Mesendoderm (in vitro differentiated cells): ENCODE measurements around the gene IGF2.

ENCODE experiments used
- DNase-seq: peaks from one replicate; pipeline ENCODE4 v3.0.0; 2013
- H2AK5ac ChIP-seq: 2 replicates; pipeline ENCODE4 v1.6.1; 2013; ENCODE audit warnings: low read length, inconsistent platforms
- H2BK120ac ChIP-seq: 2 replicates; pipeline ENCODE4 v1.6.1; 2013; ENCODE audit warnings: low read depth, mild to moderate bottlenecking, low read length, moderate library complexity, mixed read lengths
- H2BK15ac ChIP-seq: replicated peaks from 2 replicates; pipeline ENCODE4 v1.6.1; 2013; ENCODE audit warnings: low read depth, mild to moderate bottlenecking, moderate library complexity
- H2BK5ac ChIP-seq: 2 replicates; pipeline ENCODE4 v1.6.1; 2013; ENCODE audit warnings: low read length, inconsistent platforms
- H3K18ac ChIP-seq: 2 replicates; pipeline ENCODE4 v1.6.1; 2013; ENCODE audit warnings: mild to moderate bottlenecking, low read length, mixed read lengths
- H3K23ac ChIP-seq: one replicate; pipeline ENCODE4 v1.6.1; 2013; ENCODE audit warnings: low read length
- H3K27ac ChIP-seq: 2 replicates; pipeline ENCODE4 v1.5.1; 2013; ENCODE audit warnings: low read depth, mild to moderate bottlenecking, inconsistent platforms, low read length, moderate library complexity
- H3K27me3 ChIP-seq: 2 replicates; pipeline ENCODE4 v1.6.1; 2013; ENCODE audit warnings: low read length, control low read depth, mild to moderate bottlenecking, inconsistent platforms; ENCODE audit not compliant: insufficient read depth, poor library complexity
- H3K36me3 ChIP-seq: 2 replicates; pipeline ENCODE4 v1.6.1; 2013; ENCODE audit warnings: low read length, inconsistent platforms; ENCODE audit not compliant: control insufficient read depth, insufficient read depth
- H3K4ac ChIP-seq: one replicate; pipeline ENCODE4 v1.6.1; 2013; ENCODE audit warnings: low read depth, mild to moderate bottlenecking, low read length, moderate library complexity
- H3K4me1 ChIP-seq: 2 replicates; pipeline ENCODE4 v1.6.1; 2013; ENCODE audit warnings: low read depth, low read length, inconsistent platforms; ENCODE audit not compliant: control insufficient read depth
- H3K4me2 ChIP-seq: 2 replicates; pipeline ENCODE4 v1.6.1; 2013; ENCODE audit warnings: low read length
- H3K4me3 ChIP-seq: 2 replicates; pipeline ENCODE4 v1.5.1; 2013; ENCODE audit warnings: mild to moderate bottlenecking, low read length
- H3K56ac ChIP-seq: one replicate; pipeline ENCODE4 v1.6.1; 2013; ENCODE audit warnings: low read length
- H3K79me1 ChIP-seq: 2 replicates; pipeline ENCODE4 v1.6.1; 2013; ENCODE audit warnings: low read length, inconsistent platforms
- H3K79me2 ChIP-seq: 2 replicates; pipeline ENCODE4 v1.6.1; 2013; ENCODE audit warnings: mild to moderate bottlenecking, low read length; ENCODE audit not compliant: control insufficient read depth, insufficient read depth
- H3K9ac ChIP-seq: 2 replicates; pipeline ENCODE4 v1.6.1; 2013; ENCODE audit warnings: low read length, inconsistent platforms
- H4K5ac ChIP-seq: one replicate; pipeline ENCODE4 v1.6.1; 2013; ENCODE audit warnings: low read length
- H4K8ac ChIP-seq: one replicate; pipeline ENCODE4 v1.6.1; 2013; ENCODE audit warnings: low read depth, mild to moderate bottlenecking, control low read depth, low read length, moderate library complexity
- WGBS: extraction: QIAGEN DNeasy Blood & Tissue Kit; methylation state at CpG from one replicate; pipeline ENCODE4 v1.1.7; 2013; ENCODE audit warnings: low lambda C conversion rate, missing lambda C conversion rate; ENCODE audit not compliant: insufficient coverage; ENCODE audit errors: extremely low coverage; 5-methylcytosine and 5-hydroxymethylcytosine counted together

Gene IGF2

GRCh38 chr11:2121227-2122130, 17.7 kb downstream of the IGF2 start:
- Histone ChIP-seq H3K18ac (no peak overlapping the region), H3K4me1 (no peaks in the 10 kb centered on the region), H2AK5ac (no peak overlapping the region), H3K4ac (no peak overlapping the region), H3K79me1 (no peaks in the 10 kb centered on the region), H3K36me3 (no peaks in the 10 kb centered on the region), H3K9ac (no peak overlapping the region), H2BK5ac (no peak overlapping the region), H4K5ac (no peak overlapping the region), H3K27ac (no peak overlapping the region), H3K27me3 (no peaks in the 10 kb centered on the region), H4K8ac (no peak overlapping the region), H2BK15ac (no peak overlapping the region), H3K4me3 (no peak overlapping the region), H3K79me2 (no peaks in the 10 kb centered on the region), H3K23ac (no peak overlapping the region), H3K56ac (no peak overlapping the region), H3K4me2 (no peak overlapping the region), H2BK120ac (no peak overlapping the region)
- WGBS: no CpG with 5 or more reads among the region's 21 CpGs
- no peak for DNase-seq

DNA sequence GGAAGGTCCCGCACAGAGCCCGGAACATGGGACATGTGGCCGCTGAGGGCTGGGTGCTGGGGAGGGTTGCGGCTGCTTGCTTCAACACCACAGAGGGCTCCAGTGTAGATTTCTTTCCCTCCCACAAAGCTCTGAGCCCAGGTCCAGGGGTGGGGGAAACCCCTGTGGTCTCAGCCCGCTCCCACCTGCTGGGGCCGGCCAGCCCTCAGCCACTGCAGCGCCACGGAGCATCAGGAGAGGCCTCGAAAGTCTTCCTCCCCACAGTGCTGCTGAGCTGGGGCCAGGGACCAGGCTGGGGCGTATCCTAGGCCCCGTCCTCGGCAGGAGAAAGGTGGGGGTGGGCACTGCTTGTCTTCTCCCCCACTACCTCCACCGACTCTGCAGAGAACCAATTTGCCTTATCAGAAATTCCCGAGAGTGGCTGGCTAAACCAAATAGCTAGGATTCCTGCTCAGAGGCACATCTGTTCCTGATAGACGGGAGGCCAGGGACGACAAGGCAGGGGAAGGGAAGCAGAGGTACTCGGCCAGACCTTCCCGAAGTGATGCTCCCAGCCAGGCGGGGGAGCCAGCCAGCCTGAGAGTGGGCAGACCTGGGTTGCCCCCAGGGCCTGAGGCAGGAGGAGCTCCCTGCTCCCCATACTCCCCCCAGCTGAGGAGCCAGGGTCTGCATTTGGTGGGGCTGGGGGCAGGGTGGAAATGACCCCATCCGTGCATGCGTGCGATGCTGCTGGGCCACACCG, 18.7 kb downstream of the IGF2 start:
- Histone ChIP-seq H3K4me2 (no peak overlapping the region), H3K23ac (no peak overlapping the region), H3K27me3 (no peaks in the 10 kb centered on the region), H3K18ac (no peak overlapping the region), H3K27ac (no peak overlapping the region), H3K56ac (no peak overlapping the region), H2AK5ac (no peak overlapping the region), H3K36me3 (no peaks in the 10 kb centered on the region), H3K4ac (no peak overlapping the region), H4K5ac (no peak overlapping the region), H3K79me1 (no peaks in the 10 kb centered on the region), H4K8ac (no peak overlapping the region), H2BK120ac (no peak overlapping the region), H3K4me1 (no peaks in the 10 kb centered on the region), H3K4me3 (no peak overlapping the region), H2BK5ac (no peak overlapping the region), H3K9ac (no peak overlapping the region), H3K79me2 (no peaks in the 10 kb centered on the region), H2BK15ac (no peak overlapping the region)
- no CpG with 5 or more reads among the region's 23 CpGs for WGBS
- peak; percentile 88 for DNase-seq

- no CpG with 5 or more reads among the region's 4 CpGs for WGBS
- no peaks in the 10 kb centered on the region for H3K79me1 ChIP-seq
- no peak overlapping the region for H2BK15ac ChIP-seq
- H3K4ac ChIP-seq: no peak overlapping the region
- no peaks in the 10 kb centered on the region for H3K27me3 ChIP-seq
- DNase-seq: no peak
- no peak overlapping the region for H3K4me3 ChIP-seq
- H3K4me2 ChIP-seq: no peak overlapping the region
- no peaks in the 10 kb centered on the region for H3K36me3 ChIP-seq
- no peak overlapping the region for H3K18ac ChIP-seq
- H3K79me2 ChIP-seq: no peaks in the 10 kb centered on the region
- no peak overlapping the region for H3K23ac ChIP-seq
- H2BK120ac ChIP-seq: no peak overlapping the region
- no peak overlapping the region for H3K27ac ChIP-seq
- H4K8ac ChIP-seq: no peak overlapping the region
- no peak overlapping the region for H3K56ac ChIP-seq
- no peak overlapping the region for H2BK5ac ChIP-seq
- H3K4me1 ChIP-seq: no peaks in the 10 kb centered on the region
- no peak overlapping the region for H3K9ac ChIP-seq
- H2AK5ac ChIP-seq: no peak overlapping the region
- no peak overlapping the region for H4K5ac ChIP-seq
Observed at GRCh38 chr11:2118677-2119076, 20.5 kb downstream of the IGF2 start.

DNA sequence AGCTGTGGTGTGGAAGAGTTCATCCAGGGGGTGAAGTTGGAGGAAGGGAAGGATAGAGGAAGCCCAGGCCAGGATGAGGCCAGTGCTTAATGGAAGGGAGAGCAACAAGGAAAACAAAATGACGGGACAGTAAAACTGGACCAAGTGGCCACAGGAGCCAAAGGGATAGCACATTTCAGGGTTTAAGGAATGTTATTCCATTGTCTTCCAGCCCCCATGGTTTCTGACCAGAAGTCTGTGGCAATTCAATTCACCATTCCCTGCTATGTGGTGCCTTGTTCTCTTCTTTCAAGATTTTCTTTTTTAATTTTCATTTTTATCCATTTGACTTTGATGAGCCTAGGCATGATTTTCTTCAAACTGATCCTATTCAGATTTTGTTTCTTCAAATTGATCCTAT, 22.5 kb downstream of the IGF2 start:
- Histone ChIP-seq H3K79me2 (no peaks in the 10 kb centered on the region), H3K4me2 (no peak overlapping the region), H2BK5ac (no peak overlapping the region), H3K4ac (no peak overlapping the region), H3K9ac (no peak overlapping the region), H3K56ac (no peak overlapping the region), H3K23ac (no peak overlapping the region), H4K8ac (no peak overlapping the region), H3K36me3 (no peaks in the 10 kb centered on the region), H3K27me3 (no peaks in the 10 kb centered on the region), H2BK120ac (no peak overlapping the region), H2BK15ac (no peak overlapping the region), H2AK5ac (no peak overlapping the region), H3K4me3 (no peak overlapping the region), H3K18ac (no peak overlapping the region), H3K79me1 (no peaks in the 10 kb centered on the region), H3K4me1 (no peaks in the 10 kb centered on the region), H3K27ac (no peak overlapping the region), H4K5ac (no peak overlapping the region)
- WGBS: no CpG with 5 or more reads among the region's 1 CpG
- no peak for DNase-seq

DNA sequence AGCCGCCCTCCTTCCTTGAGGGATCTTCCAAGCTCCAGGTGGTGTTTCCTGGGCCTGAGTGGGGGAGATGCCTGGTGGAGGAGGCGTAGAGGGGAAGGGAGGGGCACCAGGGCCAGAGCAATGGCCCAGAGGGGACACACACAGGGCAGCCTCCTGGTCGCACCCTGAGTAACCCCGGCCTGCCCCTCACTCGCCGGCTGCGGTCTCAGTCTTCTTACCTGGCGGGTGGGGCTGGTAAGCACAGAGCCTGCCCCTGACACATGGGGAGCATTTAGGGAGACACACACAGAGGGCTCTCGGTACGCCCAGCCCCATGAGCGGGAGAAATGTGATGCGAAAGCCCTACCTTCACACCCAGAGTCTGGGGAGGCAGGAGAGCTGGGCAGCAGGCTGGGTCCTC, 23.9 kb downstream of the IGF2 start:
- WGBS: no CpG with 5 or more reads among the region's 12 CpGs
- no peak overlapping the region for H3K23ac ChIP-seq
- H3K79me1 ChIP-seq: no peaks in the 10 kb centered on the region
- DNase-seq: no peak
- no peak overlapping the region for H3K9ac ChIP-seq
- H3K18ac ChIP-seq: no peak overlapping the region
- H3K36me3 ChIP-seq: no peaks in the 10 kb centered on the region
- H4K5ac ChIP-seq: no peak overlapping the region
- H2BK5ac ChIP-seq: no peak overlapping the region
- H2AK5ac ChIP-seq: no peak overlapping the region
- H3K4me3 ChIP-seq: no peak overlapping the region
- H2BK15ac ChIP-seq: no peak overlapping the region
- no peak overlapping the region for H4K8ac ChIP-seq
- no peaks in the 10 kb centered on the region for H3K27me3 ChIP-seq
- H3K79me2 ChIP-seq: no peaks in the 10 kb centered on the region
- H3K27ac ChIP-seq: no peak overlapping the region
- no peaks in the 10 kb centered on the region for H3K4me1 ChIP-seq
- H2BK120ac ChIP-seq: no peak overlapping the region
- H3K56ac ChIP-seq: no peak overlapping the region
- no peak overlapping the region for H3K4me2 ChIP-seq
- H3K4ac ChIP-seq: no peak overlapping the region
